K562 (cell line): ENCODE data around the gene ZNF672. TPM values are rescaled to one million over a fixed set of nuclear protein-coding genes. Genes with fewer than 3 reads are reported as not detected.

Experiments used
- BACH1 ChIP-seq: fragments of 200-800 bp; sonication (Bioruptor generic); IDR thresholded peaks from 2 replicates; pipeline ENCODE4 v1.6.1; 2016; ENCODE audit warnings: missing genetic modification characterization, missing compliant biosample characterization
- ELF1 ChIP-seq: fragments of 200-800 bp; sonication (Bioruptor generic); IDR thresholded peaks from 2 replicates; pipeline ENCODE4 v1.6.1; 2016; ENCODE audit warnings: missing genetic modification characterization, missing compliant biosample characterization
- FOS ChIP-seq: IDR thresholded peaks from 3 replicates; pipeline ENCODE4 v1.6.1; 2011; ENCODE audit not compliant: insufficient read length; ENCODE audit errors: extremely low read depth
- MBD2 ChIP-seq: sonication (generic); IDR thresholded peaks from 2 replicates; pipeline ENCODE4 v1.6.1; 2016; ENCODE audit warnings: low read depth, borderline replicate concordance
- TCF7 ChIP-seq: sonication (generic); IDR thresholded peaks from 2 replicates; pipeline ENCODE4 v1.6.1; 2016; ENCODE audit warnings: antibody characterized with exemption, borderline replicate concordance
- ZFP1 ChIP-seq: fragments of 450-650 bp; formaldehyde crosslinking; IDR thresholded peaks from 2 replicates; pipeline ENCODE4 v1.4.0; 2020; ENCODE audit warnings: mild to moderate bottlenecking, mixed read lengths
- polyA plus RNA-seq, 8 experiments: library from polyadenylated mRNA; depleted of rRNA in 4 of 8; stranded (reverse) in 5 of 8; unstranded in 3 of 8; fragments of >200 nt; fragmentation: Nextera tagmentation in 2 of 8; fragmentation: Illumina TruSeq in 1 of 8; extraction: Ambion mirVana in 2 of 8; extraction: Trizol in 1 of 8; gene quantifications; 2 replicates each; pipeline versions ENCODE4 v1.2.1 to v1.2.3, GENCODE V29; 2011 to 2014; ENCODE audit warnings: inconsistent platforms in 1 of 8, missing spikeins in 1 of 8
- total RNA-seq, 7 experiments: library from RNA; depleted of rRNA in 6 of 7; stranded (reverse); fragments of >200 nt in 6 of 7; fragmentation: Illumina TruSeq in 2 of 7; extraction: Trizol in 2 of 7; gene quantifications; 2 replicates each; pipeline versions ENCODE4 v1.2.1 to v1.2.3, GENCODE V29; 2011 to 2021; ENCODE audit warnings: low replicate concordance in 1 of 7
- TF ChIP-seq, protein P1 (sequence below): fragments of 450-650 bp; IDR thresholded peaks from 2 replicates; pipeline ENCODE4 v1.6.1; 2014; ENCODE audit warnings: low read depth, mild to moderate bottlenecking, moderate library complexity, borderline replicate concordance
- TF ChIP-seq, protein P2 (sequence below): sonication (generic); formaldehyde crosslinking; IDR thresholded peaks from 2 replicates; pipeline ENCODE4 v1.8.1; 2023; ENCODE audit warnings: mild to moderate bottlenecking, missing genetic modification reagents
- TF ChIP-seq, protein P3 (sequence below): fragments of 150-350 bp; conservative IDR thresholded peaks from 2 replicates; pipeline ENCODE4 v1.6.1; 2014; ENCODE audit warnings: low read length
- TF ChIP-seq, protein P4 (sequence below): fragments of 250-450 bp; sonication (Bioruptor Pico); IDR thresholded peaks from 2 replicates; pipeline ENCODE4 v1.4.0; 2020

Gene ZNF672
- total and polyA plus RNA-seq, 9 of the 15 experiments (the other 6 are each of a cell fraction or from before 2014, with no cell fraction given): 1.9 to 57.9 (median 24.1) TPM

DNA sequence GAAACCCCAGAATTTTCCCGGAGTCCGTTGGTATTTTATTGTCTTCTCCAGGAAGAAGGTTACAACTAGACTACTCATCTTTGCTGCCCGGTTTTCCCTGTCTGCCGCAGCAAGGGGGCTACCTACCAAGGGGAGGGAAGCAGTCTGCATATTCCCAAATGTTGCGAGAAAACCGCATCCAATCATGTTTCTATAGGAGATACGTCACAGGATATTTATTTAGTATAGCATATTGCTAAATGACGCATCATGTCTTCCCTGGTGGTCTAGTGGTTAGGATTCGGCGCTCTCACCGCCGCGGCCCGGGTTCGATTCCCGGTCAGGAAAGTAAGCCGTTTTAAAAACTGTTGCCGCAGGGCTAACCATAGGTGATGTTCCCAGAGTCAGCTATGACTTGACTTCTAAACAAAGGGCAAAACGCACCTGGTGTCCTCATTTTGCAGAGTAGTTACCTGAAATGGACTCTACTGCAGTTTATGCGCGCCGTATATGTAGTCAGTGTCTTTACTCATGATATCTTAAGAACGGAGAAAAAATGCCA, 36.0 kb downstream of the ZNF672 start (continued):
- TF ChIP-seq, protein P1, sequence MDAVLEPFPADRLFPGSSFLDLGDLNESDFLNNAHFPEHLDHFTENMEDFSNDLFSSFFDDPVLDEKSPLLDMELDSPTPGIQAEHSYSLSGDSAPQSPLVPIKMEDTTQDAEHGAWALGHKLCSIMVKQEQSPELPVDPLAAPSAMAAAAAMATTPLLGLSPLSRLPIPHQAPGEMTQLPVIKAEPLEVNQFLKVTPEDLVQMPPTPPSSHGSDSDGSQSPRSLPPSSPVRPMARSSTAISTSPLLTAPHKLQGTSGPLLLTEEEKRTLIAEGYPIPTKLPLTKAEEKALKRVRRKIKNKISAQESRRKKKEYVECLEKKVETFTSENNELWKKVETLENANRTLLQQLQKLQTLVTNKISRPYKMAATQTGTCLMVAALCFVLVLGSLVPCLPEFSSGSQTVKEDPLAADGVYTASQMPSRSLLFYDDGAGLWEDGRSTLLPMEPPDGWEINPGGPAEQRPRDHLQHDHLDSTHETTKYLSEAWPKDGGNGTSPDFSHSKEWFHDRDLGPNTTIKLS: no peak
- TF ChIP-seq ELF1 (tag) (0 out of 2 replicates have a peak, but pooled peaks have one; percentile 10), MBD2 (no peak), BACH1 (tag) (peak; percentile 22; the same call in 1 of the 2 replicates), FOS (peak; percentile 4), ZFP1 (CRISPR knock-in tag) (0 out of 2 replicates have a peak, but pooled peaks have one; percentile 4), TCF7 (0 out of 2 replicates have a peak, but pooled peaks have one; percentile 4)
- TF ChIP-seq, protein P2, sequence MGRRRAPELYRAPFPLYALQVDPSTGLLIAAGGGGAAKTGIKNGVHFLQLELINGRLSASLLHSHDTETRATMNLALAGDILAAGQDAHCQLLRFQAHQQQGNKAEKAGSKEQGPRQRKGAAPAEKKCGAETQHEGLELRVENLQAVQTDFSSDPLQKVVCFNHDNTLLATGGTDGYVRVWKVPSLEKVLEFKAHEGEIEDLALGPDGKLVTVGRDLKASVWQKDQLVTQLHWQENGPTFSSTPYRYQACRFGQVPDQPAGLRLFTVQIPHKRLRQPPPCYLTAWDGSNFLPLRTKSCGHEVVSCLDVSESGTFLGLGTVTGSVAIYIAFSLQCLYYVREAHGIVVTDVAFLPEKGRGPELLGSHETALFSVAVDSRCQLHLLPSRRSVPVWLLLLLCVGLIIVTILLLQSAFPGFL (CRISPR knock-in tag): 0 out of 2 replicates have a peak, but pooled peaks have one; percentile 74
- TF ChIP-seq, protein P3, sequence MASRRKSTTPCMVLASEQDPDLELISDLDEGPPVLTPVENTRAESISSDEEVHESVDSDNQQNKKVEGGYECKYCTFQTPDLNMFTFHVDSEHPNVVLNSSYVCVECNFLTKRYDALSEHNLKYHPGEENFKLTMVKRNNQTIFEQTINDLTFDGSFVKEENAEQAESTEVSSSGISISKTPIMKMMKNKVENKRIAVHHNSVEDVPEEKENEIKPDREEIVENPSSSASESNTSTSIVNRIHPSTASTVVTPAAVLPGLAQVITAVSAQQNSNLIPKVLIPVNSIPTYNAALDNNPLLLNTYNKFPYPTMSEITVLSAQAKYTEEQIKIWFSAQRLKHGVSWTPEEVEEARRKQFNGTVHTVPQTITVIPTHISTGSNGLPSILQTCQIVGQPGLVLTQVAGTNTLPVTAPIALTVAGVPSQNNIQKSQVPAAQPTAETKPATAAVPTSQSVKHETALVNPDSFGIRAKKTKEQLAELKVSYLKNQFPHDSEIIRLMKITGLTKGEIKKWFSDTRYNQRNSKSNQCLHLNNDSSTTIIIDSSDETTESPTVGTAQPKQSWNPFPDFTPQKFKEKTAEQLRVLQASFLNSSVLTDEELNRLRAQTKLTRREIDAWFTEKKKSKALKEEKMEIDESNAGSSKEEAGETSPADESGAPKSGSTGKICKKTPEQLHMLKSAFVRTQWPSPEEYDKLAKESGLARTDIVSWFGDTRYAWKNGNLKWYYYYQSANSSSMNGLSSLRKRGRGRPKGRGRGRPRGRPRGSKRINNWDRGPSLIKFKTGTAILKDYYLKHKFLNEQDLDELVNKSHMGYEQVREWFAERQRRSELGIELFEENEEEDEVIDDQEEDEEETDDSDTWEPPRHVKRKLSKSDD: 0 out of 2 replicates have a peak, but pooled peaks have one; percentile 71
- TF ChIP-seq, protein P4, sequence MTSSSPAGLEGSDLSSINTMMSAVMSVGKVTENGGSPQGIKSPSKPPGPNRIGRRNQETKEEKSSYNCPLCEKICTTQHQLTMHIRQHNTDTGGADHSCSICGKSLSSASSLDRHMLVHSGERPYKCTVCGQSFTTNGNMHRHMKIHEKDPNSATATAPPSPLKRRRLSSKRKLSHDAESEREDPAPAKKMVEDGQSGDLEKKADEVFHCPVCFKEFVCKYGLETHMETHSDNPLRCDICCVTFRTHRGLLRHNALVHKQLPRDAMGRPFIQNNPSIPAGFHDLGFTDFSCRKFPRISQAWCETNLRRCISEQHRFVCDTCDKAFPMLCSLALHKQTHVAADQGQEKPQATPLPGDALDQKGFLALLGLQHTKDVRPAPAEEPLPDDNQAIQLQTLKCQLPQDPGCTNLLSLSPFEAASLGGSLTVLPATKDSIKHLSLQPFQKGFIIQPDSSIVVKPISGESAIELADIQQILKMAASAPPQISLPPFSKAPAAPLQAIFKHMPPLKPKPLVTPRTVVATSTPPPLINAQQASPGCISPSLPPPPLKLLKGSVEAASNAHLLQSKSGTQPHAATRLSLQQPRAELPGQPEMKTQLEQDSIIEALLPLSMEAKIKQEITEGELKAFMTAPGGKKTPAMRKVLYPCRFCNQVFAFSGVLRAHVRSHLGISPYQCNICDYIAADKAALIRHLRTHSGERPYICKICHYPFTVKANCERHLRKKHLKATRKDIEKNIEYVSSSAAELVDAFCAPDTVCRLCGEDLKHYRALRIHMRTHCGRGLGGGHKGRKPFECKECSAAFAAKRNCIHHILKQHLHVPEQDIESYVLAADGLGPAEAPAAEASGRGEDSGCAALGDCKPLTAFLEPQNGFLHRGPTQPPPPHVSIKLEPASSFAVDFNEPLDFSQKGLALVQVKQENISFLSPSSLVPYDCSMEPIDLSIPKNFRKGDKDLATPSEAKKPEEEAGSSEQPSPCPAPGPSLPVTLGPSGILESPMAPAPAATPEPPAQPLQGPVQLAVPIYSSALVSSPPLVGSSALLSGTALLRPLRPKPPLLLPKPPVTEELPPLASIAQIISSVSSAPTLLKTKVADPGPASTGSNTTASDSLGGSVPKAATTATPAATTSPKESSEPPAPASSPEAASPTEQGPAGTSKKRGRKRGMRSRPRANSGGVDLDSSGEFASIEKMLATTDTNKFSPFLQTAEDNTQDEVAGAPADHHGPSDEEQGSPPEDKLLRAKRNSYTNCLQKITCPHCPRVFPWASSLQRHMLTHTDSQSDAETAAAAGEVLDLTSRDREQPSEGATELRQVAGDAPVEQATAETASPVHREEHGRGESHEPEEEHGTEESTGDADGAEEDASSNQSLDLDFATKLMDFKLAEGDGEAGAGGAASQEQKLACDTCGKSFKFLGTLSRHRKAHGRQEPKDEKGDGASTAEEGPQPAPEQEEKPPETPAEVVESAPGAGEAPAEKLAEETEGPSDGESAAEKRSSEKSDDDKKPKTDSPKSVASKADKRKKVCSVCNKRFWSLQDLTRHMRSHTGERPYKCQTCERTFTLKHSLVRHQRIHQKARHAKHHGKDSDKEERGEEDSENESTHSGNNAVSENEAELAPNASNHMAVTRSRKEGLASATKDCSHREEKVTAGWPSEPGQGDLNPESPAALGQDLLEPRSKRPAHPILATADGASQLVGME: peak; percentile 16; the same call in 1 of the 2 replicates
